GM15510 (cell line): ENCODE data around the gene DDC.

Source experiments
- POLR2A ChIP-seq: IDR thresholded peaks from 3 replicates; pipeline ENCODE4 v1.6.1; 2011; ENCODE audit warnings: borderline replicate concordance; ENCODE audit not compliant: insufficient read length; ENCODE audit errors: extremely low read depth

DDC gene

GRCh38 chr7:50431316-50431715, 133.9 kb downstream of the DDC start:
- no peak for TF ChIP-seq POLR2A

- TF ChIP-seq POLR2A, result no peak
Measured at GRCh38 chr7:50428911-50429310, 136.3 kb downstream of the DDC start.

GRCh38 chr7:50427518-50427917, 137.7 kb downstream of the DDC start:
- no peak for TF ChIP-seq POLR2A

GRCh38 chr7:50426280-50427045, 138.7 kb downstream of the DDC start:
- no peak for TF ChIP-seq POLR2A

GRCh38 chr7:50425318-50425717, 139.9 kb downstream of the DDC start:
- no peak for TF ChIP-seq POLR2A

- TF ChIP-seq POLR2A, result no peak
Measured at GRCh38 chr7:50423860-50424259, 141.3 kb downstream of the DDC start.

GRCh38 chr7:50422858-50423257, 142.3 kb downstream of the DDC start:
- TF ChIP-seq POLR2A, result no peak

GRCh38 chr7:50421043-50421442, 144.2 kb downstream of the DDC start:
- TF ChIP-seq POLR2A, result no peak

GRCh38 chr7:50418526-50419290, 146.5 kb downstream of the DDC start:
- TF ChIP-seq POLR2A, result no peak

GRCh38 chr7:50418086-50418515, 147.1 kb downstream of the DDC start:
- no peak for TF ChIP-seq POLR2A

GRCh38 chr7:50416527-50417182, 148.6 kb downstream of the DDC start:
- TF ChIP-seq POLR2A, result no peak

- TF ChIP-seq POLR2A, result no peak
Measured at GRCh38 chr7:50415844-50416364, 149.3 kb downstream of the DDC start.

GRCh38 chr7:50413561-50413960, 151.6 kb downstream of the DDC start:
- no peak for TF ChIP-seq POLR2A

- no peak for TF ChIP-seq POLR2A
Measured at GRCh38 chr7:50412973-50413372, 152.2 kb downstream of the DDC start.

GRCh38 chr7:50411332-50411731, 153.9 kb downstream of the DDC start:
- TF ChIP-seq POLR2A, result no peak

GRCh38 chr7:50409856-50410745, 155.1 kb downstream of the DDC start:
- no peak for TF ChIP-seq POLR2A
